ENCODE results near the gene UBE2J2.

DNA sequence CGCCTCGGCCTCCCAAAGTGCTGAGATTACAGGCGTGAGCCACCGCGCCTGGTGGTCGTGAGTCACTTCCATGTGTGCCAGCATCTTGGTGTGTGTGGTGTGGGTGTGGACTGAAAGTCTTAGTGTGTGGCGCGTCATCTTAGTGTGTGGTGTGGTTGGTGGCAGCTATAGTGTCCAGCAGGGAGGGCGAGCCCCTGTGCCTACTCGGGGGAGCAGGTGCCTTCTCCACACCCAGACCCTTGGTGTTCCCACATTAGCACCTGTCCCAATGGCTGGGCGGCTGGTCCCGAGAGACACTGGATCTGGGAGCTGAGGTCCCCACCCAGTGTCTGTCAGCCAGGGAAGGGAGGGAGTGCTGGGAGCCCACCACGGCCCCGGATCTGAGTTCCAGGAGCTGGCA is 9.3 kb upstream of the UBE2J2 start:
- TF ChIP-seq, protein P1, sequence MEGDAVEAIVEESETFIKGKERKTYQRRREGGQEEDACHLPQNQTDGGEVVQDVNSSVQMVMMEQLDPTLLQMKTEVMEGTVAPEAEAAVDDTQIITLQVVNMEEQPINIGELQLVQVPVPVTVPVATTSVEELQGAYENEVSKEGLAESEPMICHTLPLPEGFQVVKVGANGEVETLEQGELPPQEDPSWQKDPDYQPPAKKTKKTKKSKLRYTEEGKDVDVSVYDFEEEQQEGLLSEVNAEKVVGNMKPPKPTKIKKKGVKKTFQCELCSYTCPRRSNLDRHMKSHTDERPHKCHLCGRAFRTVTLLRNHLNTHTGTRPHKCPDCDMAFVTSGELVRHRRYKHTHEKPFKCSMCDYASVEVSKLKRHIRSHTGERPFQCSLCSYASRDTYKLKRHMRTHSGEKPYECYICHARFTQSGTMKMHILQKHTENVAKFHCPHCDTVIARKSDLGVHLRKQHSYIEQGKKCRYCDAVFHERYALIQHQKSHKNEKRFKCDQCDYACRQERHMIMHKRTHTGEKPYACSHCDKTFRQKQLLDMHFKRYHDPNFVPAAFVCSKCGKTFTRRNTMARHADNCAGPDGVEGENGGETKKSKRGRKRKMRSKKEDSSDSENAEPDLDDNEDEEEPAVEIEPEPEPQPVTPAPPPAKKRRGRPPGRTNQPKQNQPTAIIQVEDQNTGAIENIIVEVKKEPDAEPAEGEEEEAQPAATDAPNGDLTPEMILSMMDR (IDR thresholded peaks at IDR 0.05), result no peak
- TF ChIP-seq EP300 (IDR thresholded peaks at IDR 0.05), result no peak
